Mucosa of rectum (tissue), 2 donors: Measurements from ENCODE around the gene UBXN1.
A peak's percentile ranks its signal among the peaks of the same experiment; 100 is the strongest.
"Not testable (repeated sequence)": the region's sequence is repeated elsewhere in the genome, so short reads cannot be mapped to it uniquely, and the experiment has no call there.

Experiments used
- H3K27ac ChIP-seq, 2 donors: one replicate each; pipeline ENCODE4 v1.7.0; 2013; ENCODE audit warnings: inconsistent platforms in 2 of 2, low read depth in 2 of 2, low read length in 2 of 2
- H3K27me3 ChIP-seq, 2 donors: one replicate each; pipeline ENCODE4 v1.7.0; 2013; ENCODE audit warnings: low read length in 2 of 2; ENCODE audit not compliant: control insufficient read depth in 2 of 2, insufficient read depth in 2 of 2
- H3K36me3 ChIP-seq, 2 donors: one replicate each; pipeline ENCODE4 v1.7.0; 2013; ENCODE audit warnings: low read length in 2 of 2; ENCODE audit not compliant: control insufficient read depth in 2 of 2, insufficient read depth in 2 of 2
- H3K4me1 ChIP-seq, 2 donors: one replicate each; pipeline ENCODE4 v1.7.0; 2013; ENCODE audit warnings: low read length in 2 of 2, mild to moderate bottlenecking in 1 of 2; ENCODE audit not compliant: control insufficient read depth in 2 of 2, insufficient read depth in 2 of 2
- H3K4me3 ChIP-seq, 2 donors: one replicate each; pipeline ENCODE4 v1.7.0; 2013; ENCODE audit warnings: low read length in 2 of 2
- H3K9ac ChIP-seq, 2 donors: one replicate each; pipeline ENCODE4 v1.7.0; 2013; ENCODE audit warnings: low read length in 2 of 2, low read depth in 1 of 2, mild to moderate bottlenecking in 1 of 2
- H3K9me3 ChIP-seq, 2 donors: one replicate each; pipeline ENCODE4 v1.7.0; 2013; ENCODE audit warnings: low read length in 2 of 2; ENCODE audit not compliant: control insufficient read depth in 2 of 2
- donor health status: healthy.
- donor health status: Normal muscosa, but diverticular disease.

UBXN1 gene

DNA sequence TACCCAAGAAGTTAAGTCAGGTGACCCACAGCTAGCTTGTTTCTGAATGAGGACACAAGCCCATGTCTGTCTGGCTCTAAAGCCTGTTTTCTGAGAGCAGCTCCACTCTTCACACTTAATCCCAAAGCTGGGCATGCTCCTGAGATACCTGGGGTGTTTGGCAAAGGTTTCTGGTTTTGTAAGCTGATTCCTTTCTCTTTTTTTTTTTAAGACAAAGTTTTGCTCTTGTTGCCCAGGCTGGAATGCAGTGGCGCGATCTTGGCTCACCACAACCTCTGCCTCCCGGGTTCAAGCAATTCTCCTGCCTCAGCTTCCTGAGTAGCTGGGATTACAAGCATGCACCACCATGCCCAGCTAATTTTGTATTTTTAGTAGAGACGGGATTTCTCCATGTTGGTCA is 14.8 kb upstream of the UBXN1 start:
- peaks cover 20 to 30% of the 10 kb centered on the region in 2 donors for H3K36me3 ChIP-seq
- H3K4me3 ChIP-seq, H3K27ac ChIP-seq, H3K9me3 ChIP-seq, H3K9ac ChIP-seq, H3K4me1 ChIP-seq, H3K27me3 ChIP-seq: not testable (repeated sequence)

GRCh38 chr11:62689421-62690183 is 10.7 kb upstream of the UBXN1 start, which contains the start of gene LRRN4CL:
LRRN4CL (minus strand) TSS chr11:62689530; CDS start chr11:62688508, 1,022 bp downstream.
- Histone ChIP-seq H3K36me3 (peaks cover 20 to 30% of the 10 kb centered on the region in 2 donors), H3K9ac (peak within 1 kb of the TSS in 1 of 2 donors; percentile 26), H3K4me1 (peaks cover 0 to 2% of the 10 kb centered on the region in 2 donors), H3K27me3 (no peaks in the 10 kb centered on the region), H3K9me3 (no peaks in the 10 kb centered on the region), H3K27ac (peak within 1 kb of the TSS; percentile 56 to 63), H3K4me3 (peak within 1 kb of the TSS; percentile 32 to 55)

DNA sequence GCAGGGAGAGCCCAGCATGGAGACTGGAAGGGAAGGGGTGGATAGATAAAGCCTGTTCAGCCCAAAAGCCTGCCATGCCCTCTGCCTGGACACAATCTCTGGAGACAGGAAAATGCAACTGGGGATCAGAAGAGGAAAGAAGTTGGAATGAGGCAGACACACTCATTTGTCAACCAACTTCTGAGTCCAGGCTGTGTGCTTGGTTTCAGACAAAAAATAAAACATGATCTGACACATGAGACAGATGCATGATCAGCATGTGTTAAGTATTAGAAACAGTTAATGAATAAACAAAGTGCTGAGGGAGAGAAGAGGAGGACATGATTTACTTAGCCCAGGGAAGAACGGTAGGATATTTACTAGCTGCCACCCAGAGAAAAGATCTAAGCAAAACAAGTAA is 9.6 kb upstream of the UBXN1 start:
- peak overlapping the region in 1 of 2 donors; percentile 55 for H3K4me3 ChIP-seq
- H3K27me3 ChIP-seq, result no peaks in the 10 kb centered on the region
- H3K27ac ChIP-seq, result no peak overlapping the region
- peak overlapping the region in 1 of 2 donors; percentile 26 for H3K9ac ChIP-seq
- H3K9me3 ChIP-seq, result no peaks in the 10 kb centered on the region
- H3K36me3 ChIP-seq, result peaks cover 20 to 28% of the 10 kb centered on the region in 2 donors
- peaks cover 0 to 2% of the 10 kb centered on the region in 2 donors for H3K4me1 ChIP-seq

GRCh38 chr11:62687508-62688396 is 8.9 kb upstream of the UBXN1 start:
- Histone ChIP-seq H3K9me3 (no peaks in the 10 kb centered on the region), H3K4me1 (peaks cover 0 to 2% of the 10 kb centered on the region in 2 donors), H3K36me3 (peaks cover 17 to 22% of the 10 kb centered on the region in 2 donors), H3K9ac (peak overlapping the region in 1 of 2 donors; percentile 38), H3K27ac (no peak overlapping the region), H3K4me3 (peak overlapping the region; percentile 30 to 55), H3K27me3 (no peaks in the 10 kb centered on the region)

DNA sequence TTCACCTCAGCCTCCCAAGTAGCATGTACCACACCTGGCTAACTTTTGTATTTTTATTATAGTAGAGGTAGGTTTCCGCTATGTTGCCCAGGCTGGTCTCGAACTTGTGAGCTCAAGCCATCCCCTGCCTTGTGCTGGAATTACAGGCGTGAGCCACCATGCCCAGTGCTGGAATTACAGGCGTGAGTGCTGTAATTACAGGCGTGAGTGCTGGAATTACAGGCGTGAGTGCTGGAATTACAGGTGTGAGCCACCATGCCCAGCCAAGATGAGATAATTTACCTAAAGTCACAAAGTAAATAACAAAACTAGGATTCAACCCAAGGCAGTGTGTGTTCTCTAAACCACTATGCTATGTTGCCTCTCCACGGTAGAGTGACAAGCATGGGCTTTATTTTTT is 3.6 kb upstream of the UBXN1 start:
- Histone ChIP-seq H3K27ac (no peak overlapping the region), H3K27me3 (no peaks in the 10 kb centered on the region), H3K9me3 (no peaks in the 10 kb centered on the region), H3K4me3 (no peak overlapping the region), H3K4me1 (peaks cover 12 to 13% of the 10 kb centered on the region in 2 donors), H3K9ac (no peak overlapping the region), H3K36me3 (peaks cover 2 to 5% of the 10 kb centered on the region in 2 donors)

DNA sequence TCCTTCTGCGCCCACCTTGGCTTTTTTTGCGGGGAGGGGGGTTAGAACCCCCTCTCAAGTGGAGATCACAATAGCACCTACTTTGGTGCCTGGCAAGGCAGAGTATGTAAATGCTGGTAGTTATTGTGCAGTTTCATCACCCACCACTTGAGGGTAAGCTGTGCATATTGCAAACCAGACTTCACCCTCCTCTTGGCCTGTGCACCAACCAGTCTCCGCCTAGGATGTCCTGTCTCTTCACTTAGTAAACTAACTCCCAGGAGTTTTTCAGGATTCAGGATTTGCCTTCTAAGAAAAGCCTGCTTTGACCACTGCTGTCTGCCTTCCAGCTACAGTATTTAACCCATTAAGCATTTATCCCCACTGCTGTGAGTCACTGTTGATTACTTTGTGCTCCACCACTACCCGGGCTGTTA is 2.0 kb upstream of the UBXN1 start:
- Histone ChIP-seq H3K9ac (no peak overlapping the region), H3K4me3 (no peak overlapping the region)

DNA sequence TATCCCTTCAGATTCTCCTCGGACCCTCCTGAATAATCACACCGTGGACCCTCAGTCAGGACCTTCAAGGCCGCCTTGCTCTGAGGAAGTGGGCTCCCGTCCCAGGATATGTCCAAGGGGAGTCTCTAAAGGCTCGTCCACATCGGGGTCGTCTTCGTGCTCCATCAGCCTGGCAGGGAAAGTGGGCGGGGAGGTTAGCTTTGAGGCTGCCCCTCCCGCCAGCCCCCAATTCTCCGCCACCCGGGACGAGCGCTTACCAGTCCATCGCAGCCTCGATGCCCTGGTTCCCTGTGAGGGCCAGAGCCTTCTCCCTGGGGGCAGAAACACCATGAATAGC is 472 bp downstream of the UBXN1 start:
- Histone ChIP-seq H3K4me1 (peaks cover 13 to 14% of the 10 kb centered on the region in 2 donors), H3K27ac (peak overlapping the region; percentile 71 to 90), H3K27me3 (no peaks in the 10 kb centered on the region), H3K36me3 (peaks cover 19 to 23% of the 10 kb centered on the region in 2 donors), H3K9me3 (no peaks in the 10 kb centered on the region), H3K4me3 (peak overlapping the region; percentile 83 to 93), H3K9ac (peak overlapping the region; percentile 91)

More for the DNA sequence above, 2.0 kb upstream of the UBXN1 start:
- no peaks in the 10 kb centered on the region for H3K9me3 ChIP-seq
- peaks cover 16 to 19% of the 10 kb centered on the region in 2 donors for H3K36me3 ChIP-seq
- H3K4me1 ChIP-seq, result peaks cover 13 to 14% of the 10 kb centered on the region in 2 donors
- H3K27ac ChIP-seq, result no peak overlapping the region
- no peaks in the 10 kb centered on the region for H3K27me3 ChIP-seq

- Histone ChIP-seq H3K27ac (no peak overlapping the region), H3K9ac (peak overlapping the region in 1 of 2 donors; percentile 91), H3K4me1 (peaks cover 17 to 18% of the 10 kb centered on the region in 2 donors), H3K9me3 (no peaks in the 10 kb centered on the region), H3K4me3 (peak overlapping the region; percentile 83 to 93), H3K36me3 (peaks cover 19 to 23% of the 10 kb centered on the region in 2 donors), H3K27me3 (no peaks in the 10 kb centered on the region)
Observed at GRCh38 chr11:62677714-62678113, 1.2 kb downstream of the UBXN1 start.

GRCh38 chr11:62677156-62677555 is 1.7 kb downstream of the UBXN1 start:
- H3K36me3 ChIP-seq, result peaks cover 19 to 23% of the 10 kb centered on the region in 2 donors
- H3K27ac ChIP-seq, result no peak overlapping the region
- H3K9me3 ChIP-seq, result no peaks in the 10 kb centered on the region
- H3K4me1 ChIP-seq, result peaks cover 21 to 23% of the 10 kb centered on the region in 2 donors
- peak overlapping the region in 1 of 2 donors; percentile 24 for H3K9ac ChIP-seq
- no peaks in the 10 kb centered on the region for H3K27me3 ChIP-seq
- no peak overlapping the region for H3K4me3 ChIP-seq

- no peaks in the 10 kb centered on the region for H3K27me3 ChIP-seq
- H3K9me3 ChIP-seq, result no peaks in the 10 kb centered on the region
- H3K4me3 ChIP-seq, result no peak overlapping the region
- H3K4me1 ChIP-seq, result peaks cover 21 to 24% of the 10 kb centered on the region in 2 donors
- H3K9ac ChIP-seq, result no peak overlapping the region
- no peak overlapping the region for H3K27ac ChIP-seq
- peaks cover 19 to 23% of the 10 kb centered on the region in 2 donors for H3K36me3 ChIP-seq
Observed at GRCh38 chr11:62676698-62677097, 2.2 kb downstream of the UBXN1 start.
